ENCODE results near the gene FBXW2.

The FBXW2 gene

DNA sequence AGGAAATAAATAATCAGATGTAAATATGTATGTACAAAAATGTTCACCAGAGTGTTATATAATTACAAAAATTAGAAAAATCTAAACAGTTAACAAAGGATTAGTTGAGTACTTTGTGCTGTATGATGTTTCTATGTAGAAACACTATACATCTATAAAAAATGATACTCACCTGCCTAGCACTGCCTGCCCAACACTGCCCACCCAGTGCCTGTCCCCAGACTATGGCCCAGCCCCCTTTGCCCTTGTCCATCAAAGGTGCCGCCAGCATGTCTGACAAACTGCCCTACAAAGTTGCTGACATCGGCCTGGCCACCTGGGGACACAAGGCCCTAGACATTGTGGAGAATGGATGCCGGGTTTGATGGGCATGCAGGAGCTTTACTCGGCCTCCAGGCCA is 72.8 kb downstream of the FBXW2 start:
- TF ChIP-seq GATA2 (IDR thresholded peaks at IDR 0.05; ENCODE audit: low read depth, low read length) (no peak), GATA3 (IDR thresholded peaks at IDR 0.05; ENCODE audit: low read depth, low read length) (no peak)

DNA sequence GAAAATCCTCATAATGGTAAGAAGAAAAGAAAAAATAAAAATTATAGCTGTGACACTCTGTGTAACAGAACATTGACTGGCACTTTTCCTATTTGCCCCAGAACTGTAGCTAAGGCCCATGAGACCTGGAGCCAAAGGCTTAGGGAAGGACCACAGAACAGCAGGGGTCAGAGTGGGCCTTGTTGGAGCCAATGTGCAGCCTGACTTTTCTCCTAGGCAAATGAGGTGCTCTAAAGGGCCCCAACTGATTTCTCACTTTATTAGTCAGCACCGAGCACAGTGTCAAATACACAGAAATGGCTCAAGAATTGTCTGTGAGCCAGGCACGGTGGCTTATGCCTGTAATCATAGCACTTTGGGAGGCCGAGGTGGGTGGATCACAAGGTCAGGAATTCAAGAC is 74.9 kb downstream of the FBXW2 start:
- no peak for TF ChIP-seq GATA2 (IDR thresholded peaks at IDR 0.05; ENCODE audit: low read depth, low read length)
- TF ChIP-seq GATA3 (IDR thresholded peaks at IDR 0.05; ENCODE audit: low read depth, low read length), result no peak

DNA sequence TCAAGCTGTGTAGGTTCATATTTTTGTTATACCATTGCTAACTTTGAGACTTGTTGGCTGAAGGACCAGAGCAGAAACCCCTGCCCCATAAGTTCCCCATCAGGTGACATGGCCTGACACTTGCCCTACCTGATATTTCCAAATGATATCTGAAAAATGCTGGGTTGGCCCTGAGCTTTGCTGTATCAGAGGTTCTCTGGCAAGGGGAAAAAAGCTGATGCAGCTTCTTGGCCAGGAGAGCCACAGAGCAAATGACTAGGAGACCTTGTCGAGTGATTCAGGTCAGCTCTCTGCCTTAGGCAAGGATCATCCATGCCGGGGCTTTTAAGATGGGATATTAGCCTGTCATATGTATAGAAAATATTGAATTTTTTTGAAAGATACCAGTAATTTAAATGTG is 76.0 kb downstream of the FBXW2 start:
- TF ChIP-seq GATA3 (IDR thresholded peaks at IDR 0.05; ENCODE audit: low read depth, low read length) (no peak), GATA2 (IDR thresholded peaks at IDR 0.05; ENCODE audit: low read depth, low read length) (no peak)

DNA sequence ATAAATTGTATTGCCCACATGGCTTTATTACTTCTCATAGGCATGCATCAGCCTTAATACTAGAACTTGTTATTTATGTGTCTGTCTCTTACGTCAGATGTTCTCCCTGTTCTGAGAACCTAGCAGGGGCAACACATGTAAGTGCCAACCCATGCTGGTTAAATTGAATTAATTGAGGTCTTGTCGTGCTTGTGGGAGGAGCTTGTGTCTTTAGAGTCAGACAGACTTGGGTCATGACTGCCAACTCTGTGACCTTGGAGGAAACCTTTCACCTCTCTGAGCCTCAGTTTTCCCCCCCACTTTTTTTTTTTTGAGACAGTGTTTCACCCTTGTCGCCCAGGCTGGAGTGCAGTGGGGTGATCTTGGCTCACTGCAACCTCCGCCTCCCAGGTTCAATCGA is 76.7 kb downstream of the FBXW2 start:
- TF ChIP-seq GATA3 (IDR thresholded peaks at IDR 0.05; ENCODE audit: low read depth, low read length) (no peak), GATA2 (IDR thresholded peaks at IDR 0.05; ENCODE audit: low read depth, low read length) (no peak)

DNA sequence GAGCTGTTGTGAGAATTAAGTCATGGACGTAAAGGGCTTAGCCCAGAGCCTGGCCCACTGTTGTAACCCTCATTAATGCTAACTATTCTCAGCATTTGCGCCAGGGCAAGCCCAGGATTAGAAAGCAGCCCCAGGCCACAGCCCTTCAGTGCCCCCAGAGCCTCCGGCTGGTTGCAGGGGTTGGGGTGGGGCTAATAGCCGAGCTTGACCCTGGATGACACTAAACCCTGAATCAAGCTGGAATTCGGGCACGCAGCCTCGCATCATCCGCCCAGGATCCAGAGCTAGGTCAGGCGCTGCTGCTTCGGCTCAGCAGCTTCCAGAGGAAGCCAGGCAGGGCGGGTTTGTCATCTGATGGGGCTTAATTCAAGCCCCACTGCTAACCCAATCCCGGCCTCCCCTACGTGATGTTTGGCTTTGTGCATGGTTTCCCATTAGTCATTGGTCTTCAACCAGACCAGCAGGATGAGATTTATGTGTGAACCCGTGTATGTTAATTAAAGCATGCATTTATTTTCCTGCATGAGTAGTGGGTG is 77.8 kb downstream of the FBXW2 start:
- TF ChIP-seq GATA3 (IDR thresholded peaks at IDR 0.05; ENCODE audit: low read depth, low read length) (no peak), GATA2 (IDR thresholded peaks at IDR 0.05; ENCODE audit: low read depth, low read length) (no peak)

DNA sequence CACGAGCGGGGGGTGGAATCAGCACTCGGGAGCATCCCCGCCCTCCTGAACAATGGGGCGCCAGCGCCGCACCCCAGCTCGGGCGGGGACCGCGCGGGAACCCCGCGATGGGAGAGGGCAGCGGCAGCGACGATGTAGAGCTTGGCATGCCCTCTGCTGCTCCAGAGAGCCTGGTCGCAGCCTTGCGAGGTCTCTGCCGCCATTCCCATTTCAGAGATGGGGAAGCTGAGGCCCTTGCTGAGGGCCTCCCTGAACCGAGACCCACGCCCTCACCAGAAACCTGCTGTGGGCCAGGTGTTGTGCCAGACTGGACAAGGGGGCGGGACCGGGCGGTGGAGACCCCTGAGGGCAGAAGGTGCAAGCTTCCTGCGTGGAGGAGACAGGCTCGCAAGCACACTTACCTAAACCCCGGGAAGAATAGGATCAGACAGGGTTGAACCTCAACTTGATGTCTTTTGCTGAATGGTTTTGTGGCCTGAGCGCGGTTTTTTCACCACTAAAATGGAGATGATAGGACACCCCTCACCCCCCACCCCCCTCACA is 78.3 kb downstream of the FBXW2 start:
- 0 out of 2 replicates have a peak, but pooled peaks have one; percentile 24 for TF ChIP-seq GATA2 (IDR thresholded peaks at IDR 0.05; ENCODE audit: low read depth, low read length)
- no peak for TF ChIP-seq GATA3 (IDR thresholded peaks at IDR 0.05; ENCODE audit: low read depth, low read length)

DNA sequence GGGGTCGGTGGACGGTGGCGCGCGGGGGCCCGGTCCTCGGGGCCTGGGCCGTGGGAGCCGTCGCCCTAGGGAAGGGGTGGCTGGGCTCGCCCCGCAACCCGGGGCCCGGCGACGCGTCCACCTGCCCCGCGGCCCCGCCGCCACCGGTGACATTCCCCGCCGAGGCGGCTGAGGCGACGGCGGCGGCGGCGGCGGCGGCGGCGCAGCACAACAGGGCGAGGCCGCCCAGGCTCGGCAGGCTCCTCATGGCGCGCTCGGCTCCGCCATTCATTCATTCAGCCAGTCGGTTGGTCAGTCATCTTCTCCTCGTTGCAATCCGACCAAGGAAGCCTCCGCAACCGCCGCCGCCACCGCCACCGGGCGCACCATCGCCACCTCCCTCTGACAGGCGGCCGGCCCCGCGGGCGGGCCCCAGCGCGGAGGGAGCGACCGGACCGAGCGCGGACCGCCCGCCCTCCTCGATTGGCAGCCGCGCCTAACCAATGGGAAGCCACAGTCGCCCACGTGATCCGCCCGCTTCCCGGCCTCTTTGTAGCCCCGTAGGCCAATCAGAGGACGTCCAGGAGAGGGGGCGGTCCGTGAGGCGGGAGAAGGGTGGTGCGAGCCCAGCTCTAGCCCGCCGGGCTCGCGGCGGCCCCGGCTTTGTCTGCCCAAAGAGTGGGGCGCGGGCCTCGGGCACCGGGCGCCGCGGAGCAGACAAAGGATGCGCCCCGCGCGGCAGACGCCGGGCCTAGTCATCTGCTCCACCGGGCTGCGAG is 78.9 kb downstream of the FBXW2 start, which contains the start of gene MEGF9:
Gene MEGF9, minus strand, starts transcription at position 383 of the 758 bp plus-strand sequence. Its CDS starts 112 bp downstream, at position 271.
- no peak for TF ChIP-seq GATA3 (IDR thresholded peaks at IDR 0.05; ENCODE audit: low read depth, low read length)
- no peak for TF ChIP-seq GATA2 (IDR thresholded peaks at IDR 0.05; ENCODE audit: low read depth, low read length)

DNA sequence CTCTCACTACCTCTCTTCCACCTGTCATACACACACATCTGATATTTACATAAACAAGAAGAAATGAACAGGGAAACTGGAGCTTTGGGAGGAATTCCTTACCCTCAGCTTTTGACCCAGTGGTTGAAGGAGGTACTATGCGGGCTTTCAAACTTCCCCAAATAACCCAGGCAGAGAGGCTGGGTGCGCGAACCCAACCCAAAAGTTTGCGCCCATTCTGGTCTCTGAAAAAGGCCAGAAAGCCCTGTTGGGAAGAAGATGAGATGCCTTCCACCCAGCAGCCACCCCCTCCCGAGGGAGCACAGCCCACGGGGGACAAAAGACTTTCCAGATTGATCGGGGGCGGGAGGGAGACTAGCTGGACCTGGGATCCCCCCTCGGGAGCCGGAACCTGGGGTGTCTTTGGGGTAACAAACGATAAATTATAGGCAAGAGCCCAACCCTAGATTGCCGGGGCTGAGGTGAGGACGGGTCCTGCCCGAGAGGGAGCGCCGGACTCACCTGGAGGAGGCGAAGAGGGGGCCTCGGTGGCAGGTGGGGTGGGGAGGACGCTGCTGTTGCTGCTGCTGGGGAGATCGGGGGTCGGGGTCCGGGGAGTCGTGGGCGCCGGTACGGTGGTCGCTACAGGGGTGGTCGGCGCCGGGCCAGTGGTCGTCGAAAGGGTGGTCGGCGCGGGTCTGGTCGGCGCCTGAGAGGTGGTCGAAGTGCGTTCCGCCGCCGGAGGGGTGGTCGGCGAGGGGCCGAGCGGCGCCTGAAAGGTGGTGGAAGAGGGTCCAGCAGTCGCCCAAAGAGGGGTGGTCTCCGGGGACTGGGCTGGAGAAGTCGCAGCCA is 79.7 kb downstream of the FBXW2 start:
- no peak for TF ChIP-seq GATA2 (IDR thresholded peaks at IDR 0.05; ENCODE audit: low read depth, low read length)
- TF ChIP-seq GATA3 (IDR thresholded peaks at IDR 0.05; ENCODE audit: low read depth, low read length), result no peak

DNA sequence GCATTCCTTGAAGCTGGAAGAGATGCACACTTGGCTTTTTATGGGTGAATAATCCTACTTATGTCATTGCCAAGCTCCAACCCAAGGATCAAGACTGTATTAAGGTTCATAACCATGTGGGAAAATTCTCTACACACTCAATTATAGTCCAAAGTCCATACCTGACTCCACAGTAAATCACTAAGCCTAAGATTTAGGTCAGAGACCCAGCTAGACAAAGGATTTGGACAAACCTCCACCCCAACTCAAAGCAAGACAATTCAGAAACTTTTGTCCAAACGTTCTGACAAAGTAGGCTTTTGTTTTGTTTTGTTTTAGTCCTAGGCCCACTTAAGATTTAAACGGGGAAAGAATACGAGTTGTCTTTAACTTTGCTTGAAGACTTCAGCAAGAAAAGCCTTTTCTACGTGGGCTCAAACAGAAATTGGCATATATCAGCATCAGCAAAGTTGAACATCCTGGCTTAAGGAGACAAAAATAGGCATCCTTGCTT is 80.6 kb downstream of the FBXW2 start:
- TF ChIP-seq GATA3 (IDR thresholded peaks at IDR 0.05; ENCODE audit: low read depth, low read length) (no peak), GATA2 (IDR thresholded peaks at IDR 0.05; ENCODE audit: low read depth, low read length) (no peak)

DNA sequence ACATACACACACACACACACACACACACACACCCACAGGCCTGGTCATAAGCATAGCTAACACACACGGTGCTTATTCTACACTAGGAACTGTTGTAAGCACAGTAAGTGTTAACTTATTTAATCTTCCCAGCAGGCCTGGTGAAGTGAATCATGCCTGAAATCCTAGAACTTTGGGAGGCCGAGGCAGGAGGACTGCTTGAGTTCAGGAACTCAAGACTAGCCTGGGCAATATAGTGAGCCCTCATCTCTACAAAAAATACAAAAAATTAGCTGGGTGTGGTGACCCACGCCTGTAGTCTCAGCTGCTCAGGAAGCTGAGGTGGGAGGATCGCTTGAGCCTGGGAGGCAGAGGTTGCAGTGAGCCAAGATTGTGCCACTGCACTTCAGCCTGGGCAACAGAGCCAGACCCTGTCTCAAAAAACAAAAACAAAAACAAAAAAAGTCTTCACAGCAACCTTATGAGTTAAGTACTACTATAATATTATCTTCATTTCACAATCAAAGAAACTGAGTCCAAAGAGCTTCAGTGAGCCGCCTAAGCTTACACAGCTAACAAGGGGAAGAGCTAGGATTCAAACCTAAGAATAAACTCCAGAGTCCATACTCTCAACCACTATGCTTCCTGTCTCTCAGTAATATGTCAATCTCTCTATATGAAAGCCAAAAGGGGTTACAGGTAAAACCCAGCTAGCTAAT is 81.2 kb downstream of the FBXW2 start:
- no peak for TF ChIP-seq GATA3 (IDR thresholded peaks at IDR 0.05; ENCODE audit: low read depth, low read length)
- TF ChIP-seq GATA2 (IDR thresholded peaks at IDR 0.05; ENCODE audit: low read depth, low read length), result no peak

DNA sequence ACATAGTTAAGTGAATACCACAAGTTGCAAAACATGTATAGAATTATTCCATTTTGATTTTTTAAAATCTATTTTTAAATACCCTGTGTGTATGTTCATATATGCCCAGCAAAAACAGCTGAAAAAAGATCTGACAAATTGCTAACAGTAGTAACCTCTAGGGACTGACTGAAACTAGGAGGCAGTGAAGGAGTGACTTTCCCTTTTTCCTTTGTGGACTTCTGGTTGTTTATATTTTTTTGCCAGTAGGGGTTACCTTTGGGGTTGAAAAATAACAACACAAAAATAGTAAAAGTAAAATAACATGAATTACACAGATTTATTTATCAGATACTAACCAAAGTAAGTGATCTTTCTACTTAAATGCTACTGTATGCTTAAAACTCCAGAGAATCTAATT is 81.9 kb downstream of the FBXW2 start:
- TF ChIP-seq GATA3 (IDR thresholded peaks at IDR 0.05; ENCODE audit: low read depth, low read length), result no peak
- no peak for TF ChIP-seq GATA2 (IDR thresholded peaks at IDR 0.05; ENCODE audit: low read depth, low read length)

DNA sequence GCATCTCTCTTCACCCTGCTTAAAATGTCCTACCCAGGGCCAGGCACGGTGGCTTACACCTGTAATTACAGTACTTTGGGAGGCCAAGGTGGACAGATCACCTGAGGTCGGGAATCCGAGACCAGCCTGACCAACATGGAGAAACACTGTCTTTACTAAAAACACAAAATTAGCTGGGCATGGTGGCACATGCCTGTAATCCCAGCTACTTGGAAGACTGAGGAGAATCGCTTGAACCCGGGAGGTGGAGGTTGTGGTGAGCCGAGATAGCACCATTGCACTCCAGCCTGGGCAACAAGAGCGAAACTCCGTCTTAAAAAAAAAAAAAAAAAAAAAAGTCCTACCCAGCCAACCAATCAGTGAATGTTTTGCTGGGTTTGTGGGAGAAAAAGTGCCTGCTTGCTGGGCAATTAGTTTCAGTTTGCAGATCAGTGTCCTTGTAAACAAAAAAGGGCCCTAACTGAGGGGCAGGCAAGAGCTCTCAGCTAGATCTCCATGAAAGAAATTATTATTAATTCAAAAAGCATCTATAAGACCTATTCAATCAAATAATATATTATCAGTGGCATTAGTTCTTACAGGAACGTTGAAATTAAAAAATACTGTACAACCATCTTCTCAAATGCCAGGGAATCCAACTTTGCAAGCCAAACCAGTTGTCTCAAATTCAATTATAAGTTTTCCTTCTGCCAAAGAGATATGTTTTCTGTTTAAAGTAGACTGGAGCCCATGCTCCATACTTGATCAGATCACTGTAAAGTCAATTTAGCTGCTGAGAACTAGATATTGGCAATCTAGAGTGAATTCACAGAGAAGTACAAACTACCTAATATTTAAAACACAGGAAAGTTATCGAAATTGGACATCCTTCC is 82.9 kb downstream of the FBXW2 start:
- TF ChIP-seq GATA3 (IDR thresholded peaks at IDR 0.05; ENCODE audit: low read depth, low read length) (no peak), GATA2 (IDR thresholded peaks at IDR 0.05; ENCODE audit: low read depth, low read length) (no peak)

Measured in SH-SY5Y (cell line).